Measurements from ENCODE around the gene EPN2. TPM values are rescaled to one million over a fixed set of nuclear protein-coding genes. Genes with fewer than 3 reads are reported as not detected.

The EPN2 gene
- polyA plus RNA-seq, 1 donor from 2014 or later: 37.8 TPM

DNA sequence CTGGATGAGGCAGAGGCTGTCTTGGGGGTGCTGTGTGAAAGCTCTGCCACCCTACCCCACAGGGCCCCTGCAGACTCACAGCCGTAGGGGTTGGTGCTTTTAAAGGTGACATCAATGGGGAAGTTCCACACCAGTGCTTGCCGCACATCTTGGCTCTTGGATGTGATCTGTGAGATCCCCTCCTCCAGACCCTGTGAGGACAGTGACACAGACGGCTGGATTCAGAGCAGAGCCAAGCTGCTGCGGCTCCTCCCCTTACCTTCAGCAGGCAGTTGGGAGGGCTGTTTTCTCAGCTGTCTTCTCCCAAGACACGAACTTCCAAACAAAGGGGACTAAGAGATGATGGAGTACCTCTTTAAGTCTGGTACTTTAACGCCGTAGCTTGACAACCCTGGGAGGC lies 120.6 kb downstream of the EPN2 start:
- Histone ChIP-seq H3K4me2 (ENCODE audit: low read length) (no peak overlapping the region), H3K4me3 (ENCODE audit: low read length) (no peak overlapping the region), H3K79me2 (replicated peaks; ENCODE audit: insufficient read depth, low read length) (peaks cover 7% of the 10 kb centered on the region), H3K27me3 (ENCODE audit: insufficient read depth, low read depth, low read length) (no peaks in the 10 kb centered on the region), H3F3A (ENCODE audit: insufficient read depth, low read length, poor library complexity, severe bottlenecking) (no peaks in the 10 kb centered on the region), H3K36me3 (ENCODE audit: insufficient read depth, low read length) (peaks cover 13% of the 10 kb centered on the region), H2AFZ (ENCODE audit: low read depth, low read length) (no peak overlapping the region), H3K9me2 (ENCODE audit: insufficient read depth, low read length) (no peaks in the 10 kb centered on the region), H4K20me1 (ENCODE audit: insufficient read depth) (no peaks in the 10 kb centered on the region), H3K27ac (ENCODE audit: low read length) (no peak overlapping the region), H3K9ac (ENCODE audit: low read length) (no peak overlapping the region), H3K9me3 (ENCODE audit: low read length) (no peaks in the 10 kb centered on the region)
- no peak for TF ChIP-seq SMC3 (conservative IDR thresholded peaks at IDR 0.05; ENCODE audit: poor library complexity)

DNA sequence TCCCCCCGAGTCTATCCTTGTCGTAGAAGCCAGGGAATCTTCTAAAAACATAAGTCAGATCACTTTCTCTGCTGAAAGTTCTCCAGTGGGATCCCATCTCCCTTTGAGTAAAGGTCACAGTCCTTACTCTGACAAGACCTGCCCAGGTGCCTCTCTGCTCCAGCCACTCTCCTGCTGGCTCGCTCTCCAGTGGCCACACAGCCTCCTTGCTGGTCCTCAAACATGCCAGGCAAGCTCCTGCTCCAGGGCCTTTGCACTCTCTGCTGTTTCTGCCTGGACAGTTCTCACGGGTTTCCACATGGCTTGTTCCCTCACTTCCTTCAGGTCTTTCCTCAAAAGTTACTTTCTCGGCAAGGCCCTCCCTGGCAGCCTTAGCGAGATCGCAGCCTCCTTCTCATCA lies 122.0 kb downstream of the EPN2 start:
- no peak overlapping the region for H3K27ac ChIP-seq (ENCODE audit: low read length)
- H3K27me3 ChIP-seq (ENCODE audit: insufficient read depth, low read depth, low read length): no peaks in the 10 kb centered on the region
- TF ChIP-seq, protein P1, sequence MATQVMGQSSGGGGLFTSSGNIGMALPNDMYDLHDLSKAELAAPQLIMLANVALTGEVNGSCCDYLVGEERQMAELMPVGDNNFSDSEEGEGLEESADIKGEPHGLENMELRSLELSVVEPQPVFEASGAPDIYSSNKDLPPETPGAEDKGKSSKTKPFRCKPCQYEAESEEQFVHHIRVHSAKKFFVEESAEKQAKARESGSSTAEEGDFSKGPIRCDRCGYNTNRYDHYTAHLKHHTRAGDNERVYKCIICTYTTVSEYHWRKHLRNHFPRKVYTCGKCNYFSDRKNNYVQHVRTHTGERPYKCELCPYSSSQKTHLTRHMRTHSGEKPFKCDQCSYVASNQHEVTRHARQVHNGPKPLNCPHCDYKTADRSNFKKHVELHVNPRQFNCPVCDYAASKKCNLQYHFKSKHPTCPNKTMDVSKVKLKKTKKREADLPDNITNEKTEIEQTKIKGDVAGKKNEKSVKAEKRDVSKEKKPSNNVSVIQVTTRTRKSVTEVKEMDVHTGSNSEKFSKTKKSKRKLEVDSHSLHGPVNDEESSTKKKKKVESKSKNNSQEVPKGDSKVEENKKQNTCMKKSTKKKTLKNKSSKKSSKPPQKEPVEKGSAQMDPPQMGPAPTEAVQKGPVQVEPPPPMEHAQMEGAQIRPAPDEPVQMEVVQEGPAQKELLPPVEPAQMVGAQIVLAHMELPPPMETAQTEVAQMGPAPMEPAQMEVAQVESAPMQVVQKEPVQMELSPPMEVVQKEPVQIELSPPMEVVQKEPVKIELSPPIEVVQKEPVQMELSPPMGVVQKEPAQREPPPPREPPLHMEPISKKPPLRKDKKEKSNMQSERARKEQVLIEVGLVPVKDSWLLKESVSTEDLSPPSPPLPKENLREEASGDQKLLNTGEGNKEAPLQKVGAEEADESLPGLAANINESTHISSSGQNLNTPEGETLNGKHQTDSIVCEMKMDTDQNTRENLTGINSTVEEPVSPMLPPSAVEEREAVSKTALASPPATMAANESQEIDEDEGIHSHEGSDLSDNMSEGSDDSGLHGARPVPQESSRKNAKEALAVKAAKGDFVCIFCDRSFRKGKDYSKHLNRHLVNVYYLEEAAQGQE (IDR thresholded peaks at IDR 0.05; ENCODE audit: borderline replicate concordance): no peak
- TF ChIP-seq MXI1 (conservative IDR thresholded peaks at IDR 0.05; ENCODE audit: poor library complexity, severe bottlenecking) (no peak), TAF1 (IDR thresholded peaks at IDR 0.05; ENCODE audit: low read depth) (no peak), EP300 (conservative IDR thresholded peaks at IDR 0.05; ENCODE audit: poor library complexity, severe bottlenecking) (no peak), POLR2AphosphoS5 (IDR thresholded peaks at IDR 0.05) (no peak), RAD21 (conservative IDR thresholded peaks at IDR 0.05) (no peak), EZH2 (IDR thresholded peaks at IDR 0.05; ENCODE audit: borderline replicate concordance, insufficient read depth, low read length, poor library complexity, severe bottlenecking) (no peak), SMC3 (conservative IDR thresholded peaks at IDR 0.05; ENCODE audit: poor library complexity) (no peak)
- TF ChIP-seq, protein P2, sequence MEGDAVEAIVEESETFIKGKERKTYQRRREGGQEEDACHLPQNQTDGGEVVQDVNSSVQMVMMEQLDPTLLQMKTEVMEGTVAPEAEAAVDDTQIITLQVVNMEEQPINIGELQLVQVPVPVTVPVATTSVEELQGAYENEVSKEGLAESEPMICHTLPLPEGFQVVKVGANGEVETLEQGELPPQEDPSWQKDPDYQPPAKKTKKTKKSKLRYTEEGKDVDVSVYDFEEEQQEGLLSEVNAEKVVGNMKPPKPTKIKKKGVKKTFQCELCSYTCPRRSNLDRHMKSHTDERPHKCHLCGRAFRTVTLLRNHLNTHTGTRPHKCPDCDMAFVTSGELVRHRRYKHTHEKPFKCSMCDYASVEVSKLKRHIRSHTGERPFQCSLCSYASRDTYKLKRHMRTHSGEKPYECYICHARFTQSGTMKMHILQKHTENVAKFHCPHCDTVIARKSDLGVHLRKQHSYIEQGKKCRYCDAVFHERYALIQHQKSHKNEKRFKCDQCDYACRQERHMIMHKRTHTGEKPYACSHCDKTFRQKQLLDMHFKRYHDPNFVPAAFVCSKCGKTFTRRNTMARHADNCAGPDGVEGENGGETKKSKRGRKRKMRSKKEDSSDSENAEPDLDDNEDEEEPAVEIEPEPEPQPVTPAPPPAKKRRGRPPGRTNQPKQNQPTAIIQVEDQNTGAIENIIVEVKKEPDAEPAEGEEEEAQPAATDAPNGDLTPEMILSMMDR (IDR thresholded peaks at IDR 0.05; ENCODE audit: poor library complexity, severe bottlenecking): no peak
- H3F3A ChIP-seq (ENCODE audit: insufficient read depth, low read length, poor library complexity, severe bottlenecking): no peaks in the 10 kb centered on the region
- no peak overlapping the region for H3K9ac ChIP-seq (ENCODE audit: low read length)
- H3K9me3 ChIP-seq (ENCODE audit: low read length): no peaks in the 10 kb centered on the region
- no peak overlapping the region for H3K4me3 ChIP-seq (ENCODE audit: low read length)
- no peak overlapping the region for H2AFZ ChIP-seq (ENCODE audit: low read depth, low read length)
- no peaks in the 10 kb centered on the region for H3K9me2 ChIP-seq (ENCODE audit: insufficient read depth, low read length)
- no peak overlapping the region for H3K4me2 ChIP-seq (ENCODE audit: low read length)
- H3K79me2 ChIP-seq (replicated peaks; ENCODE audit: insufficient read depth, low read length): peaks cover 7% of the 10 kb centered on the region
- H3K36me3 ChIP-seq (ENCODE audit: insufficient read depth, low read length): peaks cover 13% of the 10 kb centered on the region
- no peaks in the 10 kb centered on the region for H4K20me1 ChIP-seq (ENCODE audit: insufficient read depth)

- no peak for TF ChIP-seq EP300 (conservative IDR thresholded peaks at IDR 0.05; ENCODE audit: poor library complexity, severe bottlenecking)
- TF ChIP-seq EZH2 (IDR thresholded peaks at IDR 0.05; ENCODE audit: borderline replicate concordance, insufficient read depth, low read length, poor library complexity, severe bottlenecking): no peak
- TF ChIP-seq, protein P1 (IDR thresholded peaks at IDR 0.05; ENCODE audit: borderline replicate concordance): no peak
- TF ChIP-seq SMC3 (conservative IDR thresholded peaks at IDR 0.05; ENCODE audit: poor library complexity): no peak
- no peak for TF ChIP-seq TAF1 (IDR thresholded peaks at IDR 0.05; ENCODE audit: low read depth)
- no peak for TF ChIP-seq POLR2AphosphoS5 (IDR thresholded peaks at IDR 0.05)
- no peak overlapping the region for H3K4me3 ChIP-seq (ENCODE audit: low read length)
- no peak overlapping the region for H3K27ac ChIP-seq (ENCODE audit: low read length)
- no peak overlapping the region for H3K9ac ChIP-seq (ENCODE audit: low read length)
- H3K79me2 ChIP-seq (replicated peaks; ENCODE audit: insufficient read depth, low read length): peaks cover 7% of the 10 kb centered on the region
- H3K36me3 ChIP-seq (ENCODE audit: insufficient read depth, low read length): peaks cover 13% of the 10 kb centered on the region
- H2AFZ ChIP-seq (ENCODE audit: low read depth, low read length): no peak overlapping the region
- H3F3A ChIP-seq (ENCODE audit: insufficient read depth, low read length, poor library complexity, severe bottlenecking): no peaks in the 10 kb centered on the region
- H3K4me2 ChIP-seq (ENCODE audit: low read length): no peak overlapping the region
- no peaks in the 10 kb centered on the region for H4K20me1 ChIP-seq (ENCODE audit: insufficient read depth)
- H3K9me2 ChIP-seq (ENCODE audit: insufficient read depth, low read length): no peaks in the 10 kb centered on the region
- no peaks in the 10 kb centered on the region for H3K27me3 ChIP-seq (ENCODE audit: insufficient read depth, low read depth, low read length)
- H3K9me3 ChIP-seq (ENCODE audit: low read length): no peaks in the 10 kb centered on the region
Measured at GRCh38 chr17:19359856-19360255, 122.7 kb downstream of the EPN2 start.
